RWPE1 (cell line): ENCODE measurements around the gene MOCOS.

Source experiments
- CTCF ChIA-PET: fragments of 350-600 bp; sonication (Branson Sonifier 250); formaldehyde crosslinking; extraction: SDS; loops from one replicate; lab custom pipeline; 2021; lab: Yijun Ruan, JAX
- POLR2A ChIA-PET: fragments of 400-600 bp; formaldehyde crosslinking; extraction: SDS; loops from one replicate; lab custom pipeline; 2020; ENCODE audit warnings: antibody characterized with exemption; ENCODE audit not compliant: low non-redundant PET; lab: Yijun Ruan, JAX
- DNase-seq: peaks from one replicate; pipeline ENCODE4 v3.0.0; 2012; ENCODE audit warnings: low spot score
- H3K27ac ChIP-seq: fragments of 450-650 bp; 2 replicates; pipeline ENCODE4 v1.5.1; 2017
- TF ChIP-seq, protein P1 (sequence below): fragments of 450-650 bp; conservative IDR thresholded peaks from 2 replicates; pipeline ENCODE4 v1.5.1; 2017; ENCODE audit warnings: low read depth, mild to moderate bottlenecking

The MOCOS gene

DNA sequence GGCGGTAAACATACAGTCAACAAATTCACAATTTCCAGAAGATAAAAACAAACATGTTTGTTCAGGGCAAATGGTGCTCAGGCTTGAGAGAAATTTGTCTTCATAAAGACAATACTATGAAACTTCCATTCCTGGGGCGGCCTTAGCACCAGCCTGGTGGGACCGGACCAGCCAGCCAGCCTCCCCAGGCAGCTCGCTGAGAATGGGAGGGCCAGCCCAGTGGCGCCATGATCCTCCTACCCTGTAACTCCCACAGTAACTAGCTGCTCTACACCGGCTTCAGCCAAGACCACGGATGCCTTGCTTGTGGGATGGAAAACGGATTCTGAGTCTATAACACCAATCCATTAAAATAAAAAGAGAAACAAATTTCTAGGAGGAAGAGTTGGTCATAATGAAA, 86.0 kb downstream of the MOCOS start:
- POLR2A ChIA-PET: no interaction called here
- H3K27ac ChIP-seq: no peak overlapping the region
- TF ChIP-seq, protein P1, sequence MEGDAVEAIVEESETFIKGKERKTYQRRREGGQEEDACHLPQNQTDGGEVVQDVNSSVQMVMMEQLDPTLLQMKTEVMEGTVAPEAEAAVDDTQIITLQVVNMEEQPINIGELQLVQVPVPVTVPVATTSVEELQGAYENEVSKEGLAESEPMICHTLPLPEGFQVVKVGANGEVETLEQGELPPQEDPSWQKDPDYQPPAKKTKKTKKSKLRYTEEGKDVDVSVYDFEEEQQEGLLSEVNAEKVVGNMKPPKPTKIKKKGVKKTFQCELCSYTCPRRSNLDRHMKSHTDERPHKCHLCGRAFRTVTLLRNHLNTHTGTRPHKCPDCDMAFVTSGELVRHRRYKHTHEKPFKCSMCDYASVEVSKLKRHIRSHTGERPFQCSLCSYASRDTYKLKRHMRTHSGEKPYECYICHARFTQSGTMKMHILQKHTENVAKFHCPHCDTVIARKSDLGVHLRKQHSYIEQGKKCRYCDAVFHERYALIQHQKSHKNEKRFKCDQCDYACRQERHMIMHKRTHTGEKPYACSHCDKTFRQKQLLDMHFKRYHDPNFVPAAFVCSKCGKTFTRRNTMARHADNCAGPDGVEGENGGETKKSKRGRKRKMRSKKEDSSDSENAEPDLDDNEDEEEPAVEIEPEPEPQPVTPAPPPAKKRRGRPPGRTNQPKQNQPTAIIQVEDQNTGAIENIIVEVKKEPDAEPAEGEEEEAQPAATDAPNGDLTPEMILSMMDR: no peak
- DNase-seq: no peak
- CTCF ChIA-PET: interaction anchor here (0.8 kb wide), 1 partner anchor 746 kb away, joined by 3 read pairs; no protein-coding TSS in a partner anchor

GRCh38 chr18:36274083-36274715, 86.9 kb downstream of the MOCOS start:
- ChIA-PET CTCF (interaction anchor here (0.6 to 0.8 kb wide), 2 partner anchors 495 to 745 kb away, joined by 3 read pairs; no protein-coding TSS in a partner anchor), POLR2A (no interaction called here)
- no peak for DNase-seq
- no peak overlapping the region for H3K27ac ChIP-seq
- TF ChIP-seq, protein P1: no peak

DNA sequence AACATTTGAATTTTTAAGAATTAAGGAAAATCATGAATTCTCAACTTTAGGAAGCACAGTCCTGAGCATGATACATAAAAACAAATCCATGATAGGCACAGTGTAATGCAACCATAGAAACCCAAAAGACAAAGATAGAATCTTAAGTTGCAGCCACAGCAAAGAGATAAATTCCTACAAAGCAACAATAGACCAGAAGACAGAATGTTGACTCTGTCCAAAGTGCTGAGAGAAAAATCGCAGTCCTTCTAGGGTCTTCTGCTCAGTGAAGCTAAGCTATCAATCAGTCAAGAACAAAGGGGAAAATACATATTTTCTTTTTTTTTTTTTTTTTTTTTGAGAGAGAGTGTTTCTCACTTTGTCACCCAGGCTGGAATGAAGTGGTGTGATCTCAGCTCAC, 88.3 kb downstream of the MOCOS start:
- TF ChIP-seq, protein P1: no peak
- POLR2A ChIA-PET: no interaction called here

GRCh38 chr18:36279001-36279400, 91.7 kb downstream of the MOCOS start:
- no peak overlapping the region for H3K27ac ChIP-seq
- POLR2A ChIA-PET: no interaction called here
- TF ChIP-seq, protein P1: no peak
- DNase-seq: no peak
- CTCF ChIA-PET: interaction anchor here (0.6 kb wide), 1 partner anchor 720 kb away, joined by 3 read pairs; no protein-coding TSS in a partner anchor

More for the DNA sequence above, 88.3 kb downstream of the MOCOS start:
- no peak overlapping the region for H3K27ac ChIP-seq
- CTCF ChIA-PET: interaction anchor here (0.7 kb wide), 2 partner anchors 78 to 151 kb away, joined by 3 read pairs; no protein-coding TSS in a partner anchor
- no peak for DNase-seq

GRCh38 chr18:36281936-36282335, 94.6 kb downstream of the MOCOS start:
- ChIA-PET POLR2A (no interaction called here), CTCF (interaction anchor here (0.6 kb wide), 1 partner anchor 18 kb away, joined by 3 read pairs; no protein-coding TSS in a partner anchor)
- no peak for DNase-seq
- H3K27ac ChIP-seq: no peak overlapping the region
- TF ChIP-seq, protein P1: no peak

- CTCF ChIA-PET: interaction anchor here (1.4 kb wide), 1 partner anchor 188 kb away, joined by 5 read pairs; no protein-coding TSS in a partner anchor
- H3K27ac ChIP-seq: no peak overlapping the region
- TF ChIP-seq, protein P1: no peak
- POLR2A ChIA-PET: no interaction called here
- no peak for DNase-seq
Measured at GRCh38 chr18:36283448-36283847, 96.2 kb downstream of the MOCOS start.
